RWPE2 (cell line): ENCODE measurements around the gene IPO9.
"Not testable (repeated sequence)": the region's sequence is repeated elsewhere in the genome, so short reads cannot be mapped to it uniquely, and the experiment has no call there.

ENCODE experiments used
- ATAC-seq: fragments of 200-7000 bp; cut with Tn5 transposase; 3 replicates; pipeline ENCODE4 v1.9.1; 2021; ENCODE audit warnings: low read depth
- DNase-seq: peaks from one replicate; pipeline ENCODE4 v3.0.0-alpha.2; 2020; ENCODE audit warnings: low spot score
- H3K27ac ChIP-seq: fragments of 450-650 bp; 2 replicates; pipeline ENCODE4 v1.5.1; 2017; ENCODE audit warnings: mild to moderate bottlenecking; ENCODE audit not compliant: poor library complexity, severe bottlenecking
- H3K27me3 ChIP-seq: fragments of 250-450 bp; sonication (Bioruptor Pico); 2 replicates; pipeline ENCODE4 v1.5.1; 2021; ENCODE audit warnings: mild to moderate bottlenecking, moderate library complexity; ENCODE audit not compliant: insufficient read depth, poor library complexity, severe bottlenecking
- H3K36me3 ChIP-seq: fragments of 250-450 bp; sonication (Bioruptor Pico); 2 replicates; pipeline ENCODE4 v1.5.1; 2020; ENCODE audit warnings: low read depth, mild to moderate bottlenecking, moderate library complexity
- H3K4me1 ChIP-seq: fragments of 250-450 bp; sonication (Bioruptor Pico); 2 replicates; pipeline ENCODE4 v1.5.1; 2021; ENCODE audit warnings: mild to moderate bottlenecking, moderate library complexity; ENCODE audit not compliant: insufficient read depth, poor library complexity, severe bottlenecking
- H3K4me3 ChIP-seq: fragments of 250-450 bp; sonication (Bioruptor Pico); 2 replicates; pipeline ENCODE4 v1.5.1; 2021; ENCODE audit warnings: mild to moderate bottlenecking, moderate library complexity; ENCODE audit not compliant: severe bottlenecking
- H3K9me3 ChIP-seq: fragments of 250-450 bp; sonication (Bioruptor Pico); 2 replicates; pipeline ENCODE4 v1.5.1; 2021; ENCODE audit warnings: mild to moderate bottlenecking, moderate library complexity; ENCODE audit not compliant: severe bottlenecking
- CTCF ChIP-seq: fragments of 450-650 bp; IDR thresholded peaks from one replicate; pipeline ENCODE4 v1.5.1; 2017; ENCODE audit warnings: mild to moderate bottlenecking, moderate library complexity; ENCODE audit not compliant: poor library complexity, severe bottlenecking

The IPO9 gene

DNA sequence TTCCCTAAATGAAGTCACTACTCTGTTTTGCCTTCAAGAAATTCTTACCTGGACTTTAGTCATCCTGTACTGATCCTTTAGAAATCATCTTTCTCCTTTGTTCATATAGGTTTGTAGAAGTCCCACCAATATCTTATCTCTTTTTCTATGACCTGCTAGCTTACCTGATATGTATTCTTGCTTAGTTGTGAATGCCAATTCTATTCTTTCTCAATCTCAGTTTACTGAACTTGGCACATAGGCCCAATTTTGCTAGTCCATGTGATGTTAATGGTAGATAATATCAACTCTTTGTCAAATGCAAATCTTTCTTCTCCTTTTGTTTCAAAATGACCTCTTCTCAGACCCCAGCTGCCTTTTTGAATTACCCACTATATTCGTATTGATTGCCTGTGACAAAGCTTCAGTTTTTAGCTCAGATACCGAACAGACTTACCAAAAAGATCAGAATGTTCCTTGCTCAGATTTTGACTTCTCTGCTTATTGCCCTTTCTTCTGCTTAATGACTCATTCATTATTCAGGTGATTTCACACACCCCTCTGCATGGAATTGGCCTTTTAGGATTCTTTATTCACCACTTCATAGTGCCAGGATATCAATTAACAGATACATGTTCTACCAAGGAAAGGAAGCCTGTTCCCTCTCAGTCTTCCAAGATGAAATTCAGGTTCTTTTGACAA is 20.6 kb downstream of the IPO9 start:
- peak; percentile 65 for ATAC-seq
- Histone ChIP-seq H3K4me3 (no peak overlapping the region), H3K4me1 (peaks cover 22% of the 10 kb centered on the region), H3K27me3 (no peaks in the 10 kb centered on the region), H3K27ac (peak overlapping the region; percentile 78), H3K36me3 (peaks cover 81% of the 10 kb centered on the region), H3K9me3 (no peaks in the 10 kb centered on the region)
- DNase-seq, result no peak
- TF ChIP-seq CTCF, result no peak

GRCh38 chr1:201850053-201850397 is 21.1 kb downstream of the IPO9 start:
- Histone ChIP-seq H3K36me3 (peaks cover 83% of the 10 kb centered on the region), H3K4me1 (peaks cover 22% of the 10 kb centered on the region), H3K4me3 (no peak overlapping the region), H3K9me3 (no peaks in the 10 kb centered on the region), H3K27ac (peak overlapping the region; percentile 78), H3K27me3 (no peaks in the 10 kb centered on the region)
- TF ChIP-seq CTCF, result no peak
- DNase-seq (no peak), ATAC-seq (peak; percentile 62)

GRCh38 chr1:201851949-201852348 is 23.0 kb downstream of the IPO9 start:
- Histone ChIP-seq H3K27me3 (no peaks in the 10 kb centered on the region), H3K27ac (no peak overlapping the region), H3K9me3 (no peaks in the 10 kb centered on the region), H3K4me3 (no peak overlapping the region), H3K4me1 (peaks cover 22% of the 10 kb centered on the region), H3K36me3 (peaks cover 100% of the 10 kb centered on the region)
- ATAC-seq (no peak), DNase-seq (no peak)
- TF ChIP-seq CTCF, result no peak

- not testable (repeated sequence) for H3K9me3 ChIP-seq, H3K4me1 ChIP-seq, H3K27me3 ChIP-seq, DNase-seq, H3K4me3 ChIP-seq, ATAC-seq, H3K27ac ChIP-seq
- H3K36me3 ChIP-seq, result peaks cover 98% of the 10 kb centered on the region
These were observed 27.8 kb downstream of the IPO9 start for GRCh38 chr1:201856722-201857121.

DNA sequence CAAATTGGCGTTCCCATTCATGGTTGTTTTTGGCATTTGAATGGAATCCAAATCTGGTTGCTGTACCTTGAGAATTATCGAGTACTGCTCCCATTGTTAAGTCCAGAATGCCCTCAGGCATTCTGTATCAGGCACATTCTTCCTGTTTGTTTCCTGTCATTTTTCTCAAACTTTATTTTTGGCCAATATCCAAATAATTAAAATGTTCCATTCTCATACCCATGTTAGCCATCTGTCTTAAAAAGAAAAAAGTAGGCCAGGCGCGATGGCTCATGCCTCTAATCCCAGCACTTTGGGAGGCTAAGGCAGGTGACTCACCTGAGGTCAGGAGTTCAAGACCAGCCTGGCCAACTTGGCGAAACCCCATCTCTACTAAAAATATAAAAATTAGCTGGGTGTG is 30.5 kb downstream of the IPO9 start:
- Histone ChIP-seq H3K4me3 (no peak overlapping the region), H3K9me3 (no peaks in the 10 kb centered on the region), H3K27ac (no peak overlapping the region), H3K27me3 (no peaks in the 10 kb centered on the region), H3K36me3 (peaks cover 93% of the 10 kb centered on the region), H3K4me1 (no peaks in the 10 kb centered on the region)
- ATAC-seq (no peak), DNase-seq (no peak)
- no peak for TF ChIP-seq CTCF
